Large intestine (tissue), 12 donors: ENCODE results near the gene FADS1. TPM values are rescaled to one million over a fixed set of nuclear protein-coding genes. Genes with fewer than 3 reads are reported as not detected.

Experiments
- DNase-seq, 2 donors: peaks; one replicate each; pipeline versions ENCODE4 v3.0.0 to v3.0.0-alpha.2; 2013
- H3K27ac ChIP-seq: one replicate; pipeline ENCODE4 v1.5.1; 2013; ENCODE audit warnings: low read length
- H3K27me3 ChIP-seq: 2 replicates; pipeline ENCODE4 v1.6.1; 2013; ENCODE audit warnings: low read length; ENCODE audit not compliant: control insufficient read depth, insufficient read depth
- H3K36me3 ChIP-seq: 2 replicates; pipeline ENCODE4 v1.6.1; 2013; ENCODE audit warnings: low read length; ENCODE audit not compliant: control insufficient read depth, insufficient read depth
- H3K4me1 ChIP-seq: one replicate; pipeline ENCODE4 v1.6.1; 2013; ENCODE audit warnings: low read length; ENCODE audit not compliant: control insufficient read depth, insufficient read depth
- H3K4me3 ChIP-seq: one replicate; pipeline ENCODE4 v1.5.1; 2013; ENCODE audit warnings: low read length
- H3K9me3 ChIP-seq: one replicate; pipeline ENCODE4 v1.6.1; 2013; ENCODE audit warnings: mild to moderate bottlenecking, low read depth, low read length, moderate library complexity; ENCODE audit not compliant: control insufficient read depth
- WGBS: methylation state at CpG from one replicate; pipeline ENCODE4 v1.1.5; 2013; ENCODE audit warnings: low lambda C conversion rate; ENCODE audit not compliant: insufficient coverage; 5-methylcytosine and 5-hydroxymethylcytosine counted together
- long read RNA-seq, 11 donors: transcript quantifications; one replicate each; lab custom pipeline, GENCODE V29; 2026
- polyA plus RNA-seq: library from polyadenylated mRNA; unstranded; fragments of 120-200 nt; gene quantifications from one replicate; pipeline ENCODE4 v1.2.1, GENCODE V29; 2013

FADS1 gene
- polyA plus RNA-seq = 9.0 TPM
- long read RNA-seq, donor 1 = 0 reads
- long read RNA-seq, donor 2, full-length matches to known transcripts = 1 of 1 reads
- long read RNA-seq, donor 2, partial matches to known transcripts = 0 of 1 reads
- long read RNA-seq, donor 2, other reads (novel, unspliced or antisense) = 0 of 1 reads
- long read RNA-seq, donor 3 = 0 reads
- long read RNA-seq, donor 4 = 0 reads
- long read RNA-seq, donor 5, full-length matches to known transcripts = 2 of 2 reads
- long read RNA-seq, donor 5, partial matches to known transcripts = 0 of 2 reads
- long read RNA-seq, donor 5, other reads (novel, unspliced or antisense) = 0 of 2 reads
- long read RNA-seq, donor 6, full-length matches to known transcripts = 3 of 9 reads
- long read RNA-seq, donor 6, partial matches to known transcripts = 6 of 9 reads
- long read RNA-seq, donor 6, other reads (novel, unspliced or antisense) = 0 of 9 reads
- long read RNA-seq, donor 7, full-length matches to known transcripts = 2 of 15 reads
- long read RNA-seq, donor 7, partial matches to known transcripts = 0 of 15 reads
- long read RNA-seq, donor 7, other reads (novel, unspliced or antisense) = 13 of 15 reads
- long read RNA-seq, donor 8, full-length matches to known transcripts = 6 of 68 reads
- long read RNA-seq, donor 8, partial matches to known transcripts = 62 of 68 reads
- long read RNA-seq, donor 8, other reads (novel, unspliced or antisense) = 0 of 68 reads
- long read RNA-seq, donor 9, full-length matches to known transcripts = 3 of 3 reads
- long read RNA-seq, donor 9, partial matches to known transcripts = 0 of 3 reads
- long read RNA-seq, donor 9, other reads (novel, unspliced or antisense) = 0 of 3 reads
- long read RNA-seq, donor 10 = 0 reads
- long read RNA-seq, donor 11, full-length matches to known transcripts = 2 of 2 reads
- long read RNA-seq, donor 11, partial matches to known transcripts = 0 of 2 reads
- long read RNA-seq, donor 11, other reads (novel, unspliced or antisense) = 0 of 2 reads

DNA sequence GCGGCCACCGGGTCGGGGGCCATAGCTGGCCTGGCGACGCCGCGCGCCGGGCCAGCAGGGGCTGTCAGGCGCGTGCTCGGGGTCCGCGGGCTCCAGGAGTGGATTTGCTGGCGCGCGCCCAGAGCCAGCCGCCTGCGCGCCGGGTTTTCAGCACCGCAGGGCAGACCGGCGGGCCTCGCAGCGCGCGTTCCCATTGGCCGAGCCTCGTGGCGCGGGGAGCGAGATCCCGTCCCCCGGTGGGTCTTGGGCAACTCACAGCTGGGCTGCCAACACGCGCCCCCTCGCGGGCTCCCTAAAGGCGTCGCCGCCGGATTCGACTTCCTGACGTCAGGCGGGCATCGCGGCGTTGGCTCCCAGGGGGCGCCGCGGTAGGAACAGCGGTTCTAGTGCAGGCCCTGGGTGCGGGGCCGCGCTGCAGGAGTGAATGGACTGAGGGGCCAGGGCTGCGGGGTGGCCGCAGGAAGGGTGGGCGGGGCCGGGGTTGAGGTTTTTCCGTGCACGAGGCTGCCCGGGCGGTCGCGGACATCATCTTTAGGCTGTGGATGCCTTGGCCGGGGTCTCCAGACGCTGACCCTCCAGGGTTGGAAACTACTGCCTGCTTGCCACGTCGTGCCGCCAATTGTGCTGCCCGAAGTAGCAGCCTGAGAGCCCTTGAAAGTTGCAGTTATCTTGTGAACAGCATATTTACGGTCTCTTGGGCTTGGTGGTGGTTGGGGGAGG is at the start of gene FADS1:
Gene FADS1, minus strand, starts transcription at position 268 of the 720 bp plus-strand sequence. Its CDS starts 74 bp downstream, at position 194.
- peaks cover 4% of the 10 kb centered on the region for H3K9me3 ChIP-seq
- H3K36me3 ChIP-seq = peaks cover 1% of the 10 kb centered on the region
- peak within 1 kb of the TSS; percentile 89 for H3K27ac ChIP-seq
- peaks cover 24% of the 10 kb centered on the region for H3K4me1 ChIP-seq
- H3K4me3 ChIP-seq = peak within 1 kb of the TSS; percentile 63
- H3K27me3 ChIP-seq = peaks cover 42% of the 10 kb centered on the region
- WGBS = no CpG with 5 or more reads among the region's 73 CpGs
- DNase-seq = peak; percentile 81

DNA sequence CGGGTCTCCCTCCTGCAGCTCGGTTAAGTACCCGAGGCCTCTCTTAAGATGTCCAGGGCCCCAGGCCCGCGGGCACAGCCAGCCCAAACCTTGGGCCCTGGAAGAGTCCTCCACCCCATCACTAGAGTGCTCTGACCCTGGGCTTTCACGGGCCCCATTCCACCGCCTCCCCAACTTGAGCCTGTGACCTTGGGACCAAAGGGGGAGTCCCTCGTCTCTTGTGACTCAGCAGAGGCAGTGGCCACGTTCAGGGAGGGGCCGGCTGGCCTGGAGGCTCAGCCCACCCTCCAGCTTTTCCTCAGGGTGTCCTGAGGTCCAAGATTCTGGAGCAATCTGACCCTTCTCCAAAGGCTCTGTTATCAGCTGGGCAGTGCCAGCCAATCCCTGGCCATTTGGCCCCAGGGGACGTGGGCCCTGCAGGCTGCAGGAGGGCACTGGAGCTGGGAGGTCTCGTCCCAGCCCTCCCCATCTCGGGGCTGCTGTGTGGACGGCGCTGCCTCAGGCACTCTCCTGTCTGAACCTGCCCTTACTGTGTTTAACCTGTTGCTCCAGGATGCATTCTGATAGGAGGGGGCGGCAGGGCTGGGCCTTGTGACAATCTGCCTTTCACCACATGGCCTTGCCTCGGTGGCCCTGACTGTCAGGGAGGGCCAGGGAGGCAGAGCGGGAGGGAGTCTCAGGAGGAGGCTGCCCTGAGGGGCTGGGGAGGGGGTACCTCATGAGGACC is 49.6 kb upstream of the FADS1 start:
- H3K4me1 ChIP-seq = peaks cover 9% of the 10 kb centered on the region
- no peaks in the 10 kb centered on the region for H3K9me3 ChIP-seq
- no peak overlapping the region for H3K27ac ChIP-seq
- DNase-seq = no peak
- WGBS = no CpG with 5 or more reads among the region's 18 CpGs
- peaks cover 3% of the 10 kb centered on the region for H3K36me3 ChIP-seq
- no peak overlapping the region for H3K4me3 ChIP-seq
- peaks cover 5% of the 10 kb centered on the region for H3K27me3 ChIP-seq

DNA sequence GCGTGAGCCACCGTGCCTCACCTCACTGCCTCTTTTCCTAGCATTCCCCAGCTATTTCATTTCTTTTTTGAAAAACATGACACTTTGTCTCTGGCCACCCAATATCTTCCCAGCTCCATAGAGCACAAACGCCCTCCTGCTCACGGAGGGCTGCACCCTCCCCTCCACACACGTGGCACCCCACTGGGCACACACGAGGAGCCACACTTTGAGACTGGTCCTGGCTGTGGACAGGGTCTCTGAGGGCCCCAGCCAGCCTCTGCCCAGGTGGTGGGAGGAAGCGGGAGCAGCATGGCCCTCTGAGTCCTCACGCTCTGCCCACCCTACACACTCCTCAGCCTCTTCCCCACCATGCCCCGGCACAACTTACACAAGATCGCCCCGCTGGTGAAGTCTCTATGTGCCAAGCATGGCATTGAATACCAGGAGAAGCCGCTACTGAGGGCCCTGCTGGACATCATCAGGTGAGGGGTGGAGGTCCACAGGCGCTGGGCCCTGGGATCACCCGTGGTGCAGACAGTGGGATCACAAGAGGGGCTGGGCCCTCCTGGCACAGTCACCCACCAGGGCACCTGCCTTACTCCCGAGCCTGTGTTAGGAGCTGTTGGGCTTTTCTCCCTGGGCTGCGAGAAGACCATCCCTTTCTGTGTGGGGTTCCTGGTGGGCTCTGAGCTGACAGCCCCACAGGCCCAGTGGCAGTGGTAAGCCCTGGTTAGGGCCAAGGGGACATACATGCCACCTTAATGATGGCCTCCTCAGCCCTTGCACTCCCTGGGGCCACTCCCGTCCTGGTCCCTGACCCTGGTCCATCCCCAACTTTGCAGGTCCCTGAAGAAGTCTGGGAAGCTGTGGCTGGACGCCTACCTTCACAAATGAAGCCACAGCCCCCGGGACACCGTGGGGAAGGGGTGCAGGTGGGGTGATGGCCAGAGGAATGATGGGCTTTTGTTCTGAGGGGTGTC is 48.3 kb upstream of the FADS1 start:
- peaks cover 3% of the 10 kb centered on the region for H3K36me3 ChIP-seq
- DNase-seq = no peak
- no peak overlapping the region for H3K27ac ChIP-seq
- H3K9me3 ChIP-seq = no peaks in the 10 kb centered on the region
- H3K27me3 ChIP-seq = no peaks in the 10 kb centered on the region
- no peak overlapping the region for H3K4me3 ChIP-seq
- no CpG with 5 or more reads among the region's 20 CpGs for WGBS
- H3K4me1 ChIP-seq = peaks cover 4% of the 10 kb centered on the region

DNA sequence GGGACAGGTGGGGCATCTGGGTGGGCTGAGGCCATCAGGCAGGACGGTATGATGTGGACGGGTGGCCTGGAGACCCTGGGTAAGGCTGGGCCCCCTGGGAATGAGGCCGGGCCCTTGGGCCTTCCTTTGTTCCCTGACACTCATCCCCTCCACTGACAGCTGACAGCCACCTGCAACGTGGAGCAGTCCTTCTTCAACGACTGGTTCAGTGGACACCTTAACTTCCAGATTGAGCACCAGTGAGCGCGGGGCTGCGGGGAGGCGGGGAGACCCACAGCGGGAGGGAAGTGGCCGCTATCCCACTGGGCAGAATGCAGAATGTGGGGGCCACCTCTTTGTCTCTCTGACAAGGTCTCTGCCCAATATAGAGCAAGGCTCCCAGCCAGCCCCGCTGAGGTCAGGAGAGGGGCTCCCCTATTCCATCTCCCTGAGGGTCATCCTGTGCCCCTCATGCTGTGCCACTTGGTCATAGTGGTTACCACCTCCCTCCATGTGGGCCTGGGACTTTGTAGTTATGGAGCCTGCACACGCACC is 46.8 kb upstream of the FADS1 start:
- H3K36me3 ChIP-seq = peaks cover 3% of the 10 kb centered on the region
- H3K9me3 ChIP-seq = no peaks in the 10 kb centered on the region
- no peak for DNase-seq
- no CpG with 5 or more reads among the region's 13 CpGs for whole genome bisulfite sequencing
- no peaks in the 10 kb centered on the region for H3K27me3 ChIP-seq
- no peak overlapping the region for H3K27ac ChIP-seq
- H3K4me1 ChIP-seq = no peaks in the 10 kb centered on the region
- H3K4me3 ChIP-seq = no peak overlapping the region

- DNase-seq = no peak
- H3K9me3 ChIP-seq = no peaks in the 10 kb centered on the region
- no peak overlapping the region for H3K4me3 ChIP-seq
- H3K27me3 ChIP-seq = no peaks in the 10 kb centered on the region
- H3K27ac ChIP-seq = no peak overlapping the region
- H3K4me1 ChIP-seq = no peaks in the 10 kb centered on the region
- peaks cover 3% of the 10 kb centered on the region for H3K36me3 ChIP-seq
- WGBS = no CpG with 5 or more reads among the region's 18 CpGs
Measured at GRCh38 chr11:61862714-61863547, 46.1 kb upstream of the FADS1 start.

DNA sequence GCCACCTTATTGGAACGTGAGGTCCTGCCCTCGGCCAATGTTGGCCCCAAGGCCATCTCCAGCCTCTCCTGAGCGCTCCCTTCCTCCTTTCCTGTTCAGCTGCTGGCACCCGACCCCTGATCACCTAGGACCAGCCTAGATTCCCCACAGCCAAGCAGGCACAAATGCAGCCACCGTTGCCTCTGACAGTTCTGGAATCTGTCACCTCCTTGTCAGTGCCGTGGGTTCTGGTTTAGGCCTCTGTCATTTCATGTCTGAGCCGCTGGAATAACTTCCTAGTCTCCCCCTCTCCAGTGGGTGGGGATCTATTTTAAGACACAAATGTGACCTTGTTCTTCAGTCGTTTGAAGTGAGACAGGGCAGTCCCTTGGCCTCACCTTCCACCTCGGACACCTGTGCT is 44.8 kb upstream of the FADS1 start:
- peaks cover 5% of the 10 kb centered on the region for H3K36me3 ChIP-seq

GRCh38 chr11:61860054-61860903 is 43.5 kb upstream of the FADS1 start:
- no peaks in the 10 kb centered on the region for H3K9me3 ChIP-seq
- no peak overlapping the region for H3K27ac ChIP-seq
- WGBS = no CpG with 5 or more reads among the region's 16 CpGs
- H3K27me3 ChIP-seq = no peaks in the 10 kb centered on the region
- no peaks in the 10 kb centered on the region for H3K4me1 ChIP-seq
- peaks cover 5% of the 10 kb centered on the region for H3K36me3 ChIP-seq
- no peak for DNase-seq
- H3K4me3 ChIP-seq = no peak overlapping the region

More for the DNA sequence above, 44.8 kb upstream of the FADS1 start:
- Histone ChIP-seq H3K9me3 (no peaks in the 10 kb centered on the region), H3K27me3 (no peaks in the 10 kb centered on the region), H3K4me1 (no peaks in the 10 kb centered on the region), H3K4me3 (no peak overlapping the region), H3K27ac (no peak overlapping the region)
- WGBS = no CpG with 5 or more reads among the region's 9 CpGs
- no peak for DNase-seq
